Uterine smooth muscle cell (primary cell): ENCODE data around the gene DRD2. TPM values are rescaled to one million over a fixed set of nuclear protein-coding genes. Genes with fewer than 3 reads are reported as not detected.

Experiments used
- total RNA-seq: library from RNA; depleted of rRNA; stranded (reverse); fragments of >200 nt; gene quantifications from 2 replicates; pipeline ENCODE4 v1.2.3, GENCODE V29; 2014

Gene DRD2
- not detected in 2 replicates for total RNA-seq

GRCh38 chr11:113475160-113475761, at the start of gene DRD2:
Gene DRD2 (minus strand): TSS chr11:113475398. CDS start chr11:113424651, 50,747 bp downstream.

GRCh38 chr11:113387605-113388211, 87.5 kb downstream of the DRD2 start, which contains the start of gene ANKK1:
Gene ANKK1 (plus strand): TSS chr11:113387779. CDS start chr11:113387885, 106 bp downstream.

Other genes with a start within 250 kb of the DRD2 start
- 17.2 and 23.2 TPM in 2 replicates for gene TTC12, start 160.8 kb downstream of the DRD2 start, total RNA-seq
- gene ANKK1, start 87.6 kb downstream of the DRD2 start, total RNA-seq = under 0.01 and 0.11 TPM in 2 replicates
- under 0.01 and 0.50 TPM in 2 replicates for gene TMPRSS5, start 230.9 kb upstream of the DRD2 start, total RNA-seq